Uterus (tissue), 2 donors: ENCODE results near the gene XYLT1.

Experiments
- CTCF ChIP-seq, 4 experiments: fragments of 200-600 bp in 2 of 4; fragments of 450-650 bp in 2 of 4; sonication (generic) in 2 of 4; IDR thresholded peaks; one replicate each; pipeline ENCODE4 v1.5.1; 2016 to 2019; ENCODE audit warnings: antibody characterized with exemption in 4 of 4, mild to moderate bottlenecking in 2 of 4, moderate library complexity in 1 of 4
- POLR2A ChIP-seq, 2 donors: fragments of 450-650 bp; IDR thresholded peaks; one replicate each; pipeline ENCODE4 v1.6.1; 2016; ENCODE audit warnings: antibody characterized with exemption in 2 of 2, mild to moderate bottlenecking in 1 of 2, moderate library complexity in 1 of 2

GRCh38 chr16:17407321-17407720, 63.4 kb downstream of the XYLT1 start:
- TF ChIP-seq POLR2A (IDR thresholded peaks at IDR 0.05): no peak
- TF ChIP-seq CTCF (IDR thresholded peaks at IDR 0.05): no peak
